Measurements from ENCODE around the gene MRPL53. TPM values are rescaled to one million over a fixed set of nuclear protein-coding genes. Genes with fewer than 3 reads are reported as not detected.

Gene MRPL53
- total and polyA plus RNA-seq, 2 of the 13 experiments (the other 11 are each of a cell fraction or from before 2014, with no cell fraction given) = 34.3 to 51.9 TPM

DNA sequence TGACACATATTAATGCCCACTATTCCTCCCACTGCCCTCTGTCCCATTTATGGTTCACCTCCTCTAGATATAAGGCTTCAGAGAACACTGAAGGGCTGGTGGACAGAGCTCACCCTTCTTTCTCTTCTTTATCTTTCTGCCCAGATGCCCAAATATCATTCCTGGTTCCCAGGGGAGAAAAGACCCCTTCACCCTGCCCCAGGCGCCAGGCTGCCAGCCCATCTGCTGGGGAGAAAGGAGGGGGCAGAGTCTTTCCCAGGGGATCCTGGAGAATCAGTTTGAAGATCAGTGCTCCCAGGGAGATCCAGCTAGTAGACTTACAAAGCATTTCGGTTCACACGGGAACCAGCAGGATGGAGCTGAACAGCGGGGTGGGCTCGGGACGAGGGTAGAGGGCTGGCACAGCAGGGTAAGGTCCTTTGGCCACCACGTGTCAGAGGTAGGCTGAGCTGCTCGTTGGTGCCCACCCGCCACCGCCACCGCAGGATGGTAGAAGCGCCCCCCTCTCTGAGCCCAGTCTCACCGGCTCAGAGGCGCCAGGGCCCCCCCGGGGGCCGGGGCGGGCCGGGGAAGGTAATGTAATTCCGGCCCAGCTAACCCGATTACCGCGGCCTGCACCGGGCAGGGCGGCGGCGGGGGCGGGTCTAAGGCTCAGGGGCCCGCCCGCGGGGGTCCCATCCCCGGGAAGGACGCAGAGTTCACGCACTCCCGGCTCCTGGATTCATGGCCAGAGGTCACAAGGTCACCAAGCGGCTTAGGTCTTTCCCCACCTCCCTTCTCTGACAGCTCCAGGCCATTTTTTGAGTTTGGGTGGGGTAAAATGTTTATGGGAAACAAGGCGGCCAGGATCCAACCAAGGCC, 40.5 kb upstream of the MRPL53 start (continued):
- no peak for TF ChIP-seq ZBTB44 (CRISPR knock-in tag; IDR thresholded peaks at IDR 0.05)
- TF ChIP-seq, protein P1, sequence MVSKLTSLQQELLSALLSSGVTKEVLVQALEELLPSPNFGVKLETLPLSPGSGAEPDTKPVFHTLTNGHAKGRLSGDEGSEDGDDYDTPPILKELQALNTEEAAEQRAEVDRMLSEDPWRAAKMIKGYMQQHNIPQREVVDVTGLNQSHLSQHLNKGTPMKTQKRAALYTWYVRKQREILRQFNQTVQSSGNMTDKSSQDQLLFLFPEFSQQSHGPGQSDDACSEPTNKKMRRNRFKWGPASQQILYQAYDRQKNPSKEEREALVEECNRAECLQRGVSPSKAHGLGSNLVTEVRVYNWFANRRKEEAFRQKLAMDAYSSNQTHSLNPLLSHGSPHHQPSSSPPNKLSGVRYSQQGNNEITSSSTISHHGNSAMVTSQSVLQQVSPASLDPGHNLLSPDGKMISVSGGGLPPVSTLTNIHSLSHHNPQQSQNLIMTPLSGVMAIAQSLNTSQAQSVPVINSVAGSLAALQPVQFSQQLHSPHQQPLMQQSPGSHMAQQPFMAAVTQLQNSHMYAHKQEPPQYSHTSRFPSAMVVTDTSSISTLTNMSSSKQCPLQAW (CRISPR knock-in tag; IDR thresholded peaks at IDR 0.05) = peak; percentile 70
- TF ChIP-seq ZBTB43 (CRISPR knock-in tag; conservative IDR thresholded peaks at IDR 0.05) = no peak
- no peak for TF ChIP-seq KAT2B (IDR thresholded peaks at IDR 0.05; ENCODE audit: borderline replicate concordance, low read depth, low read length)
- TF ChIP-seq, protein P2, sequence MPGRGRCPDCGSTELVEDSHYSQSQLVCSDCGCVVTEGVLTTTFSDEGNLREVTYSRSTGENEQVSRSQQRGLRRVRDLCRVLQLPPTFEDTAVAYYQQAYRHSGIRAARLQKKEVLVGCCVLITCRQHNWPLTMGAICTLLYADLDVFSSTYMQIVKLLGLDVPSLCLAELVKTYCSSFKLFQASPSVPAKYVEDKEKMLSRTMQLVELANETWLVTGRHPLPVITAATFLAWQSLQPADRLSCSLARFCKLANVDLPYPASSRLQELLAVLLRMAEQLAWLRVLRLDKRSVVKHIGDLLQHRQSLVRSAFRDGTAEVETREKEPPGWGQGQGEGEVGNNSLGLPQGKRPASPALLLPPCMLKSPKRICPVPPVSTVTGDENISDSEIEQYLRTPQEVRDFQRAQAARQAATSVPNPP (CRISPR knock-in tag; IDR thresholded peaks at IDR 0.05) = no peak
- peak; percentile 21; the same call in 1 of the 2 replicates for TF ChIP-seq MIER3 (CRISPR knock-in tag; IDR thresholded peaks at IDR 0.05; ENCODE audit: borderline replicate concordance)
- peak; percentile 64 for TF ChIP-seq RBFOX2 (IDR thresholded peaks at IDR 0.05; ENCODE audit: low read depth, low read length)
- no peak for TF ChIP-seq ZBTB1 (CRISPR knock-in tag; IDR thresholded peaks at IDR 0.05; ENCODE audit: borderline replicate concordance)
- no peak for TF ChIP-seq NFYC (CRISPR knock-in tag; IDR thresholded peaks at IDR 0.05)
- TF ChIP-seq RFXAP (CRISPR knock-in tag; IDR thresholded peaks at IDR 0.05; ENCODE audit: borderline replicate concordance) = no peak
- TF ChIP-seq ZKSCAN1 (IDR thresholded peaks at IDR 0.05; ENCODE audit: low read length) = no peak
- no peak for TF ChIP-seq FOXA1 (IDR thresholded peaks at IDR 0.05)
- TF ChIP-seq FOXA1 (CRISPR knock-in tag; IDR thresholded peaks at IDR 0.05) = no peak
- TF ChIP-seq ZNF557 (CRISPR knock-in tag; IDR thresholded peaks at IDR 0.05) = no peak
- peak; percentile 32; the same call in 1 of the 2 replicates for TF ChIP-seq ARHGAP35 (CRISPR knock-in tag; IDR thresholded peaks at IDR 0.05; ENCODE audit: borderline replicate concordance)
- 0 out of 2 replicates have a peak, but pooled peaks have one; percentile 23 for TF ChIP-seq SPEN (CRISPR knock-in tag; IDR thresholded peaks at IDR 0.05; ENCODE audit: low read depth)
- no peak for TF ChIP-seq ZNF629 (CRISPR knock-in tag; conservative IDR thresholded peaks at IDR 0.05)
- no peak for TF ChIP-seq ZNF460 (CRISPR knock-in tag; IDR thresholded peaks at IDR 0.05; ENCODE audit: borderline replicate concordance)
- TF ChIP-seq KDM1A (CRISPR knock-in tag; IDR thresholded peaks at IDR 0.05) = no peak
- no peak for TF ChIP-seq ARNT2 (CRISPR knock-in tag; IDR thresholded peaks at IDR 0.05; ENCODE audit: low read depth)
- peak; percentile 55; the same call in 1 of the 2 replicates for TF ChIP-seq ZNF709 (CRISPR knock-in tag; IDR thresholded peaks at IDR 0.05)
- TF ChIP-seq ZFP91 (CRISPR knock-in tag; IDR thresholded peaks at IDR 0.05; ENCODE audit: borderline replicate concordance) = peak; percentile 34; the same call in 1 of the 2 replicates

All from HepG2 (cell line).